NCI-H2171 (cell line): ENCODE results near the gene SHISA7.

ENCODE experiments used
- DNase-seq: peaks from one replicate; lab custom pipeline; 2025; lab: John Stamatoyannopoulos, UW

Gene SHISA7

GRCh38 chr19:55482156-55482961, 39.3 kb upstream of the SHISA7 start:
- no peak for DNase-seq

GRCh38 chr19:55481794-55482155, 38.7 kb upstream of the SHISA7 start:
- DNase-seq, result no peak

- DNase-seq, result no peak
Observed at GRCh38 chr19:55481148-55481793, 38.2 kb upstream of the SHISA7 start.

GRCh38 chr19:55479451-55480230, 36.5 kb upstream of the SHISA7 start:
- DNase-seq, result no peak

GRCh38 chr19:55479045-55479444, 35.9 kb upstream of the SHISA7 start:
- DNase-seq, result no peak

- DNase-seq, result no peak
Observed at GRCh38 chr19:55478364-55478763, 35.3 kb upstream of the SHISA7 start.

- no peak for DNase-seq
Observed at GRCh38 chr19:55477905-55478304, 34.8 kb upstream of the SHISA7 start.

- DNase-seq, result peak; percentile 97
Observed at GRCh38 chr19:55476100-55476775, 33.1 kb upstream of the SHISA7 start, which contains the start of gene ZNF628. Gene ZNF628 (plus strand): TSS chr19:55476617. CDS start chr19:55479911, 3,294 bp downstream.

- DNase-seq, result no peak
Observed at GRCh38 chr19:55474269-55475265, 31.5 kb upstream of the SHISA7 start.

- no peak for DNase-seq
Observed at GRCh38 chr19:55473225-55474012, 30.3 kb upstream of the SHISA7 start.

GRCh38 chr19:55472463-55472862, 29.4 kb upstream of the SHISA7 start:
- no peak for DNase-seq

- DNase-seq, result no peak
Observed at GRCh38 chr19:55471266-55471665, 28.2 kb upstream of the SHISA7 start.

GRCh38 chr19:55468054-55468393, 24.9 kb upstream of the SHISA7 start:
- DNase-seq, result no peak

GRCh38 chr19:55467236-55468053, 24.3 kb upstream of the SHISA7 start:
- no peak for DNase-seq

- no peak for DNase-seq
Observed at GRCh38 chr19:55466241-55466614, 23.1 kb upstream of the SHISA7 start.

GRCh38 chr19:55465460-55466240, 22.6 kb upstream of the SHISA7 start:
- DNase-seq, result no peak

- no peak for DNase-seq
Observed at GRCh38 chr19:55464662-55465054, 21.6 kb upstream of the SHISA7 start, which contains the start of gene C19orf85. Gene C19orf85 (minus strand): TSS chr19:55464751. CDS start chr19:55464554, 197 bp downstream.

- DNase-seq, result no peak
Observed at GRCh38 chr19:55464039-55464661, 21.1 kb upstream of the SHISA7 start.
